Measurements from ENCODE around the gene ZBTB24.

ZBTB24 gene

DNA sequence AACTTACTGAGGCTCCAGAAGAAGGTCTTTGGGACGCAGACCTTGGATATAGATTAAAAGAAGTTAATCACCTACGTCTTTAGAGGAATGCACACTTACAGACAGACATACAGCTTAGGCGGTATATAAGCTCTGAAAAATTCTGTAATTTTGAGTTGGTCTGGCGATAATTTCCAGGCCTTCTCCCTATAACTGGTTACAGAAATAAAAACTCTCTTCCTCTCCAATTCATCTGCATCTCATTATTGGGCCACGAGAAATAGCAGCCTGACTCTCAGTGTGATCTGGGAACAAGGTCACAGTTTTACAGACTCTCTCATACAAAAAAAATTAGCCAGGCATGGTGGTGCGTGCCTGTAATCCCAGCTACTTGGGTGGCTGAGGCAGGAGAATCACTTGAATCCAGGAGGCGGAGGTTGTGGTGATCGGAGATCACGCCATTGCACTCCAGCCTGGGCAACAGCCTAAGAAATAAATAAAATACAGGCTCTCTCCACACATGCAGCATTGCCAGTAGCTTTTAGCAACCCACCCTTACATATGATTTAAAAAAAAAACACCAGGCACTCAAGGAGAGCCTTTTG, 4.7 kb downstream of the ZBTB24 start:
- H3K27ac ChIP-seq, result no peak overlapping the region
- TF ChIP-seq, protein P1, sequence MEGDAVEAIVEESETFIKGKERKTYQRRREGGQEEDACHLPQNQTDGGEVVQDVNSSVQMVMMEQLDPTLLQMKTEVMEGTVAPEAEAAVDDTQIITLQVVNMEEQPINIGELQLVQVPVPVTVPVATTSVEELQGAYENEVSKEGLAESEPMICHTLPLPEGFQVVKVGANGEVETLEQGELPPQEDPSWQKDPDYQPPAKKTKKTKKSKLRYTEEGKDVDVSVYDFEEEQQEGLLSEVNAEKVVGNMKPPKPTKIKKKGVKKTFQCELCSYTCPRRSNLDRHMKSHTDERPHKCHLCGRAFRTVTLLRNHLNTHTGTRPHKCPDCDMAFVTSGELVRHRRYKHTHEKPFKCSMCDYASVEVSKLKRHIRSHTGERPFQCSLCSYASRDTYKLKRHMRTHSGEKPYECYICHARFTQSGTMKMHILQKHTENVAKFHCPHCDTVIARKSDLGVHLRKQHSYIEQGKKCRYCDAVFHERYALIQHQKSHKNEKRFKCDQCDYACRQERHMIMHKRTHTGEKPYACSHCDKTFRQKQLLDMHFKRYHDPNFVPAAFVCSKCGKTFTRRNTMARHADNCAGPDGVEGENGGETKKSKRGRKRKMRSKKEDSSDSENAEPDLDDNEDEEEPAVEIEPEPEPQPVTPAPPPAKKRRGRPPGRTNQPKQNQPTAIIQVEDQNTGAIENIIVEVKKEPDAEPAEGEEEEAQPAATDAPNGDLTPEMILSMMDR (IDR thresholded peaks at IDR 0.05), result no peak
- no peak for TF ChIP-seq ZFX (IDR thresholded peaks at IDR 0.05; ENCODE audit: borderline replicate concordance)

DNA sequence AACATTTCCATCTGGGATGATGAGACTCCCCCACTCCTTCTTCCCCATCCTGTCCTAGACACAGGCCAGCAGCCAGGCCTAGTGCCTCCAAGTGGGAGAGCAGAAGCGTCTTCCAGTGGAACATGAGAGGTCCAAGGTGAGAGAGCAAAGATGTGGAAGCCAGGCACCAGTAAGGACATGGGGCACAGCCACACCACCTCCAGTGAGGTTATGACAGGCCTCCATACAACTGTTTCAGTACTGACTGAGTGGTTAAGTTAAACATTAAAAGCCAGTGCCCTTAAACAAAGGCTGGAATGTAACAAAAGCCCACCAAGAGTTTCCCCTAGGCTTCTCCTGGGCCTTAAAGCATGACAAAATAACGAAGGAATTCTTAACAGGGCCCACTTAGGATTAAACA, 5.3 kb downstream of the ZBTB24 start:
- TF ChIP-seq, protein P1 (IDR thresholded peaks at IDR 0.05), result no peak
- no peak for TF ChIP-seq ZFX (IDR thresholded peaks at IDR 0.05; ENCODE audit: borderline replicate concordance)
- no peak overlapping the region for H3K27ac ChIP-seq

DNA sequence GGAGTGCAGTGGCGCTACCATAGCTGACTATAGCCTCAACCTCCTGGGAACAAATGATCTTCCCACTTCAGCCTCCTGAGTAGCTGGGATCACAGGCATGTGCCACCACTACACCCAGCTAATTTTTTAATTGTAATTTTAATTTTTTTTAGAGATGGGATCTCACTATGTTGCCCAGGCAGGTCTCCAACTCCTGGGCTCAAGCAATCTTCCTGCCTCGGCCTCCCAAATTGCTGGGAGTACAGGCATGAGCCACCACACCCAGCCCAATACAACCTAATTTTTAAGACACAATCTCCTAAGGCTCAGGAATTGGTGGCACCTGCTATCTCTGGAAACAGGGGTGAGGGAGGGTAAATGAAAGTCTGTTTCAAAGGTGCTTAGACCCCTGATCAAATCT, 5.8 kb downstream of the ZBTB24 start:
- no peak for TF ChIP-seq ZFX (IDR thresholded peaks at IDR 0.05; ENCODE audit: borderline replicate concordance)
- TF ChIP-seq, protein P1 (IDR thresholded peaks at IDR 0.05), result no peak
- H3K27ac ChIP-seq, result no peak overlapping the region

DNA sequence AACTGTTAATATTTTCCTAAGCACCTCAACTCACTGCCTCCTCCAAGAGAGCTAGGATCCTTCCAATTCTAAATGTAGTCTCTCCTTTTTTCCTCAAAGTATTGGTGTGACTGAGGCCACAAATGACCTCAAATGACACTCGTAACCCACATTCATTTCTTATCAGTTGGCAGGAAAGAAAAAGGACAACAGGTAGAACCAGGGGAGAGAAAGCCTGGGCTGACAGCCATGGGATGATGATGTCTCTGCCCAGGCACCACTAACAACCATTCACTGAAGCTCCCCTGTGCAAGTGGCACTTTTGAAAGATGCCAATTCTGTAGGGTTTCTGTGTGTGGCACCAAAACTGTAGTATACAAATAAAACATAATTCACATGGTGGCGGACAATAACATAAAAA, 7.4 kb downstream of the ZBTB24 start:
- no peak overlapping the region for H3K27ac ChIP-seq
- TF ChIP-seq, protein P1 (IDR thresholded peaks at IDR 0.05), result no peak
- TF ChIP-seq ZFX (IDR thresholded peaks at IDR 0.05; ENCODE audit: borderline replicate concordance), result no peak

GRCh38 chr6:109474995-109475394, 8.0 kb downstream of the ZBTB24 start:
- TF ChIP-seq, protein P1 (IDR thresholded peaks at IDR 0.05), result no peak
- no peak for TF ChIP-seq ZFX (IDR thresholded peaks at IDR 0.05; ENCODE audit: borderline replicate concordance)
- H3K27ac ChIP-seq, result no peak overlapping the region

DNA sequence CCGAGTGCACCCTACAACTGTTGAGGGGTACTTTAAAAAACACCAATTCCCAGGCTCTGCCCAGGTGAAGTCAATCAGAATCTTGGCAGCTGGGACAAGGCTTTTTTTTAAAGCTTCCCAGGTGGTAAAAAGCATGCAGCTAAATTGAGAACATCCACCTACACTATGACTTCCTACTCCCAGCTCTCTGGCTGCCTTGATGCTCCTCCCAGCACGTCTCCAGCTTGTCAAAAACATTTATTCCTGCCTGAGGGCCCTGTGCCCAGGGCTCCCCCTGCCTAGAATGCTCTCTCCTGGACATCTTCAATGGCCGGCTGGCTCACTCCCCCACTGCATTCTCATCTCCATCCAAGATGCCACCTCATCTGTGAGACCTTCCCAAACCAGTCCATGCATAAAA, 9.9 kb downstream of the ZBTB24 start:
- H3K27ac ChIP-seq, result no peak overlapping the region
- TF ChIP-seq, protein P1 (IDR thresholded peaks at IDR 0.05), result no peak

- H3K27ac ChIP-seq, result no peak overlapping the region
- TF ChIP-seq, protein P1 (IDR thresholded peaks at IDR 0.05), result no peak
- TF ChIP-seq ZFX (IDR thresholded peaks at IDR 0.05; ENCODE audit: borderline replicate concordance), result no peak
These were observed 10.7 kb downstream of the ZBTB24 start for GRCh38 chr6:109472132-109472995.

Data from 22Rv1 (cell line).